Sigmoid colon (tissue), 7 donors: ENCODE results near the gene LMF1. TPM values are rescaled to one million over a fixed set of nuclear protein-coding genes. Genes with fewer than 3 reads are reported as not detected.

Experiments used
- DNase-seq: peaks from one replicate; pipeline ENCODE4 v3.0.0-alpha.2; 2019
- H3K27ac ChIP-seq, 4 donors: fragments of 200-600 bp; sonication (generic); one replicate each; pipeline ENCODE4 v1.5.1; 2016 to 2019; ENCODE audit warnings: mild to moderate bottlenecking in 1 of 4
- H3K27me3 ChIP-seq, 3 donors: fragments of 200-600 bp; sonication (generic); one replicate each; pipeline ENCODE4 v1.5.1; 2019; ENCODE audit warnings: mild to moderate bottlenecking in 1 of 3
- H3K36me3 ChIP-seq, 4 donors: fragments of 200-600 bp; sonication (generic); one replicate each; pipeline ENCODE4 v1.5.1; 2016 to 2019
- H3K4me1 ChIP-seq, 4 donors: fragments of 200-600 bp; sonication (generic); one replicate each; pipeline ENCODE4 v1.5.1; 2017 to 2019
- H3K4me3 ChIP-seq, 4 donors: fragments of 200-600 bp; sonication (generic); one replicate each; pipeline ENCODE4 v1.5.1; 2017 to 2019; ENCODE audit warnings: mild to moderate bottlenecking in 2 of 4, moderate library complexity in 1 of 4
- H3K9me3 ChIP-seq, 4 donors: fragments of 200-600 bp in 3 of 4; sonication (generic) in 3 of 4; one replicate each; pipeline versions ENCODE4 v1.5.1 to v1.6.1; 2013 to 2019
- CTCF ChIP-seq, 4 experiments: fragments of 450-650 bp in 3 of 4; fragments of 200-600 bp in 1 of 4; IDR thresholded peaks; one replicate each; pipeline ENCODE4 v1.5.1; 2016 to 2019; ENCODE audit warnings: antibody characterized with exemption in 4 of 4, mild to moderate bottlenecking in 3 of 4, moderate library complexity in 2 of 4
- EP300 ChIP-seq, 4 donors: sonication (generic); formaldehyde crosslinking; IDR thresholded peaks; one replicate each; pipeline ENCODE4 v1.6.1; 2017; ENCODE audit warnings: antibody characterized with exemption in 4 of 4
- POLR2A ChIP-seq, 2 donors: fragments of 450-650 bp; IDR thresholded peaks; one replicate each; pipeline ENCODE4 v1.6.1; 2016; ENCODE audit warnings: antibody characterized with exemption in 2 of 2, mild to moderate bottlenecking in 2 of 2, moderate library complexity in 2 of 2
- POLR2AphosphoS5 ChIP-seq, 4 donors: sonication (generic); formaldehyde crosslinking; IDR thresholded peaks; one replicate each; pipeline ENCODE4 v1.6.1; 2017; ENCODE audit warnings: antibody characterized with exemption in 4 of 4
- WGBS, 2 donors: extraction: QIAGEN DNeasy Blood & Tissue Kit; methylation state at CpG; one replicate each; pipeline ENCODE4 v1.1.7; 2013; 5-methylcytosine and 5-hydroxymethylcytosine counted together
- intact Hi-C: fragments of 100-400 bp; cut with DNase I; formaldehyde crosslinking; loops from one replicate; pipeline ENCODE4 v1.15.1; 2023
- polyA plus RNA-seq, 3 donors: library from polyadenylated mRNA; stranded (reverse); fragments of 200-250 nt; gene quantifications; one replicate each; pipeline ENCODE4 v1.2.3, GENCODE V29; 2013
- total RNA-seq, 4 donors: library from RNA; depleted of rRNA; stranded (reverse); fragments of >200 nt; gene quantifications; one replicate each; pipeline ENCODE4 v1.1.0, GENCODE V29; 2016
- donor health status: healthy with polysubstance abuse.
- donor health status: Bipolar disorder and iron deficiency.
- donor health status: healthy.

The LMF1 gene
- total and polyA plus RNA-seq, 7 donors: 1.2 to 34.1 (median 19.9) TPM

- WGBS, 2 donors: 80 to 86% methylated on average over 42 of the region's 44 CpGs
Observed at GRCh38 chr16:886802-887731, 83.7 kb downstream of the LMF1 start.

DNA sequence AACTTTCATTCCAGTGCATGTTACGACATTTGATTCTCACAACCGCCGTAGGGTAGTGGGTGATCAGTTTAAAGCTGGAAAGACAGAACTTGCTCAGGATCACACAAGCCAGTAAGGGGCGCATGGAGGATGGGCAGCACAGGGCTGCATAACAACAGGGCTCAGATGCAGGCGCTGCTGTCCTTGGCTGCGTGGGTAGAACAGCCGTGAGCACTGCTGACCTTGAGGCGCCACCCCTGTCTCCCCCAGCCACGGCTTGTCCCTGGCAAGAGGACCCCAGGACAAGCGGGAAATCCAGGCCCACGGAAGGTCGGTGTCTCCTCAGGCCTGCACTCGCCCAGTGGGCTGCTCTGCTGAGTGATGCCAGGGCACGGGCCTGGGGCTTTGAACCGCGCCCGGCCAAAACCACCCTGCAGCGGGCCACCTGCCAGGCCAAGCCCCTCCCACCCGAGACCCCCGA is 84.7 kb downstream of the LMF1 start:
- Histone ChIP-seq H3K36me3 (peaks cover 0 to 48% (median 8%) of the 10 kb centered on the region in 4 donors), H3K27me3 (no peaks in the 10 kb centered on the region), H3K4me3 (no peak overlapping the region), H3K4me1 (peaks cover 0 to 14% (median 5%) of the 10 kb centered on the region in 4 donors), H3K27ac (peak overlapping the region in 2 of 4 donors; percentile 5 to 52), H3K9me3 (peaks cover 0 to 11% (median 7%) of the 10 kb centered on the region in 4 donors)
- intact Hi-C loops: no loop called here
- TF ChIP-seq POLR2A (IDR thresholded peaks at IDR 0.05) (no peak), EP300 (IDR thresholded peaks at IDR 0.05) (no peak), POLR2AphosphoS5 (IDR thresholded peaks at IDR 0.05) (no peak), CTCF (IDR thresholded peaks at IDR 0.05) (no peak)
- 78 to 84% methylated on average over 20 of the region's 20 CpGs for WGBS, 2 donors
- peak; percentile 60 for DNase-seq

More at GRCh38 chr16:886802-887731, 83.7 kb downstream of the LMF1 start:
- H3K27me3 ChIP-seq: no peaks in the 10 kb centered on the region
- peak; percentile 58 for DNase-seq
- H3K27ac ChIP-seq: peak overlapping the region in 1 of 4 donors; percentile 43
- no peak for TF ChIP-seq EP300 (IDR thresholded peaks at IDR 0.05)
- no peak for TF ChIP-seq POLR2AphosphoS5 (IDR thresholded peaks at IDR 0.05)
- TF ChIP-seq POLR2A (IDR thresholded peaks at IDR 0.05): no peak
- no peak for TF ChIP-seq CTCF (IDR thresholded peaks at IDR 0.05)
- peaks cover 0 to 14% (median 5%) of the 10 kb centered on the region in 4 donors for H3K4me1 ChIP-seq
- peaks cover 5 to 57% (median 12%) of the 10 kb centered on the region in 4 donors for H3K36me3 ChIP-seq
- intact Hi-C loops: no loop called here
- peak overlapping the region in 1 of 4 donors; percentile 29 for H3K4me3 ChIP-seq
- H3K9me3 ChIP-seq: peaks cover 0 to 11% (median 7%) of the 10 kb centered on the region in 4 donors

DNA sequence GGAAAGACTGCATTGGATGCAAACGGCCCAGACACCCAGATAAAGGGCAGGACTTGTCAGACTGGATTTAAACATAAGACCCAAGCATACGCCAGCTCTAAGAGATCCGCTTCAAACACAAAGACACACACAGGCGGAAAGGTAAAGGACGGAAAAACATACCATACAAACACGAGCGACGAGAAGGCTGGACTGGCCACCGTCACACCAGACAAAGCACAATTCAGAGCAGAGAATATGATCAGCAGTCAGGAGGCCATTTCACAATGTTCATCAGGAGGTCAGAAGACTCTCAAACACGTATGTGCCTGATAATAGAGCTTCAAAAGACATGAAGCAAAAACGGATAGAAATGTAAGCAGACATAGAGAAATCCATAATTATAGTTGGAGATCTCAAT is 85.4 kb downstream of the LMF1 start:
- peaks cover 0 to 14% (median 5%) of the 10 kb centered on the region in 4 donors for H3K4me1 ChIP-seq
- no peak for DNase-seq
- no peak for TF ChIP-seq POLR2AphosphoS5 (IDR thresholded peaks at IDR 0.05)
- TF ChIP-seq CTCF (IDR thresholded peaks at IDR 0.05): no peak
- TF ChIP-seq POLR2A (IDR thresholded peaks at IDR 0.05): no peak
- TF ChIP-seq EP300 (IDR thresholded peaks at IDR 0.05): no peak
- H3K27ac ChIP-seq: no peak overlapping the region
- 81 to 94% methylated on average over 11 of the region's 11 CpGs for WGBS, 2 donors
- no peaks in the 10 kb centered on the region for H3K27me3 ChIP-seq
- H3K36me3 ChIP-seq: peaks cover 0 to 42% (median 8%) of the 10 kb centered on the region in 4 donors
- peaks cover 0 to 11% (median 7%) of the 10 kb centered on the region in 4 donors for H3K9me3 ChIP-seq
- intact Hi-C loops: no loop called here
- H3K4me3 ChIP-seq: no peak overlapping the region

GRCh38 chr16:884232-884631 is 86.6 kb downstream of the LMF1 start:
- no peak for DNase-seq
- no peak overlapping the region for H3K27ac ChIP-seq
- no peaks in the 10 kb centered on the region for H3K27me3 ChIP-seq
- H3K4me1 ChIP-seq: peaks cover 0 to 14% (median 5%) of the 10 kb centered on the region in 4 donors
- H3K4me3 ChIP-seq: no peak overlapping the region
- peaks cover 0 to 11% (median 7%) of the 10 kb centered on the region in 4 donors for H3K9me3 ChIP-seq
- TF ChIP-seq POLR2AphosphoS5 (IDR thresholded peaks at IDR 0.05) (no peak), CTCF (IDR thresholded peaks at IDR 0.05) (no peak)
- peaks cover 0 to 37% (median 8%) of the 10 kb centered on the region in 4 donors for H3K36me3 ChIP-seq
- 93 to 95% methylated on average over 5 of the region's 5 CpGs for WGBS, 2 donors
- intact Hi-C loops: no loop called here
